Ovary (tissue), 9 donors: ENCODE results near the gene CLEC16A. TPM values are rescaled to one million over a fixed set of nuclear protein-coding genes. Genes with fewer than 3 reads are reported as not detected.

Experiments
- DNase-seq, 5 donors: peaks; one replicate each; pipeline ENCODE4 v3.0.0-alpha.2; 2019 to 2020
- H3K27ac ChIP-seq, 2 donors: fragments of 200-600 bp; one replicate each; pipeline versions ENCODE4 v1.5.1 to v1.8.0; 2019 to 2022
- H3K27me3 ChIP-seq: fragments of 200-600 bp; one replicate; pipeline ENCODE4 v1.8.0; 2022
- H3K36me3 ChIP-seq: fragments of 200-600 bp; sonication (generic); one replicate; pipeline ENCODE4 v1.5.1; 2019
- H3K4me1 ChIP-seq: one replicate; pipeline ENCODE4 v1.8.1; 2013; ENCODE audit warnings: mild to moderate bottlenecking, moderate library complexity; ENCODE audit not compliant: insufficient read depth
- H3K4me3 ChIP-seq: fragments of 200-600 bp; sonication (generic); one replicate; pipeline ENCODE4 v1.5.1; 2017
- H3K9me3 ChIP-seq, 2 donors: fragments of 200-600 bp in 1 of 2; sonication (generic) in 1 of 2; one replicate each; pipeline versions ENCODE4 v1.5.1 to v1.8.1; 2013 to 2019; ENCODE audit warnings: mild to moderate bottlenecking in 1 of 2, moderate library complexity in 1 of 2
- CTCF ChIP-seq, 3 donors: fragments of 450-650 bp in 2 of 3; fragments of 200-600 bp in 1 of 3; IDR thresholded peaks; one replicate each; pipeline versions ENCODE4 v1.5.1 to v1.8.0; 2016 to 2022; ENCODE audit warnings: antibody characterized with exemption in 3 of 3, mild to moderate bottlenecking in 1 of 3
- EP300 ChIP-seq: sonication (generic); formaldehyde crosslinking; IDR thresholded peaks from one replicate; pipeline ENCODE4 v1.6.1; 2017; ENCODE audit warnings: antibody characterized with exemption
- POLR2A ChIP-seq: fragments of 450-650 bp; IDR thresholded peaks from one replicate; pipeline ENCODE4 v1.6.1; 2017; ENCODE audit warnings: antibody characterized with exemption, mild to moderate bottlenecking, moderate library complexity
- WGBS, 3 donors: extraction: QIAGEN DNeasy Blood & Tissue Kit in 1 of 3; methylation state at CpG; one replicate each; pipeline versions ENCODE4 v1.1.5 to v1.1.7; 2013 to 2017; 5-methylcytosine and 5-hydroxymethylcytosine counted together
- intact Hi-C, 4 donors: fragments of 100-400 bp; cut with DNase I; formaldehyde crosslinking; loops; one replicate each; pipeline versions ENCODE4 v1.11.0 to v1.15.1; 2022 to 2023
- polyA plus RNA-seq, 2 donors: library from polyadenylated mRNA; stranded (reverse); fragments of 200-250 nt in 1 of 2; fragments of 350-450 nt in 1 of 2; fragmentation: Illumina TruSeq in 1 of 2; extraction: RNeasy Lipid Tissue Mini Kit (QIAGEN cat#74804) in 1 of 2; gene quantifications; one replicate each; pipeline ENCODE4 v1.2.3, GENCODE V29; 2013 to 2014
- total RNA-seq, 7 donors: library from RNA; depleted of rRNA in 2 of 7; stranded (reverse); fragments of >200 nt in 2 of 7; fragmentation: NEBNext Ultra II Directional in 3 of 7; extraction: Animal tissue kit (Norgen Biotek cat#: 25700) in 3 of 7; gene quantifications; one replicate each; pipeline versions ENCODE4 v1.1.0 to v1.2.4, GENCODE V29; 2016 to 2023
- donor health status: DM: no; HTN: no; CAD: no; lungs with moderate emphysema.
- donor health status: DM: no; HTN: no; CAD: no.
- donor health status: Bipolar disorder and iron deficiency.
- donor health status: DM: yes; HTN: yes; CAD: no.
- donor health status: DM: no; HTN: no; CAD: no.
- donor health status: DM: yes; HTN: yes; CAD: no.

The CLEC16A gene
- total and polyA plus RNA-seq, 9 donors = 6.4 to 28.1 (median 16.5) TPM

GRCh38 chr16:10896723-10897122 is 47.6 kb upstream of the CLEC16A start:
- no peak overlapping the region for H3K4me3 ChIP-seq
- no peaks in the 10 kb centered on the region for H3K36me3 ChIP-seq
- 86 to 97% (median 87%) methylated on average over 2 of the region's 2 CpGs for WGBS, 3 donors
- DNase-seq = no peak
- H3K9me3 ChIP-seq = no peaks in the 10 kb centered on the region
- H3K4me1 ChIP-seq = no peaks in the 10 kb centered on the region
- no peaks in the 10 kb centered on the region for H3K27me3 ChIP-seq
- H3K27ac ChIP-seq = no peak overlapping the region
- TF ChIP-seq EP300 = no peak
- TF ChIP-seq POLR2A = no peak
- no peak for TF ChIP-seq CTCF (IDR thresholded peaks at IDR 0.05)
- intact Hi-C loops = no loop called here

DNA sequence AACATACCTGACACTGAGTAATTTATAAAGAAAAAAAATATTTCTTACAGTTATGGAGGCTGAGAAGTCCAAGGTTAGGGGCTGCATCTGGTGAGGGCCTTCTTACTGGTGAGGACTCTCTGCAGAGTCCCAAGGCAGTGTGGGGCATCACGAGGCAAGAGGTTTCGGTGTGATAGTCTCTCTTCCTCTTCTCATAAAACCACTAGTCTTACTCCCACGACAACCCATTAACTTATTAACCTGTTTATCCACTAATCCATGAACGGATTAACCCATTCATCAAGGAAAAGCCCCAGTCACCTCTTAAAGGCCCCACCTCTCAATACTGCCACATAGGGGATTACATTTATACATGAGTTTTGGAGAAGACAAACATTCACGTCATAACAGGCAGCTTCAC is 47.2 kb upstream of the CLEC16A start:
- Histone ChIP-seq H3K27me3 (no peaks in the 10 kb centered on the region), H3K36me3 (no peaks in the 10 kb centered on the region), H3K4me1 (no peaks in the 10 kb centered on the region), H3K27ac (no peak overlapping the region), H3K4me3 (no peak overlapping the region), H3K9me3 (no peaks in the 10 kb centered on the region)
- intact Hi-C loops = no loop called here
- TF ChIP-seq POLR2A (no peak), CTCF (IDR thresholded peaks at IDR 0.05) (no peak), EP300 (no peak)
- no peak for DNase-seq
- WGBS, 3 donors = 58 to 63% (median 62%) methylated on average over 5 of the region's 5 CpGs

DNA sequence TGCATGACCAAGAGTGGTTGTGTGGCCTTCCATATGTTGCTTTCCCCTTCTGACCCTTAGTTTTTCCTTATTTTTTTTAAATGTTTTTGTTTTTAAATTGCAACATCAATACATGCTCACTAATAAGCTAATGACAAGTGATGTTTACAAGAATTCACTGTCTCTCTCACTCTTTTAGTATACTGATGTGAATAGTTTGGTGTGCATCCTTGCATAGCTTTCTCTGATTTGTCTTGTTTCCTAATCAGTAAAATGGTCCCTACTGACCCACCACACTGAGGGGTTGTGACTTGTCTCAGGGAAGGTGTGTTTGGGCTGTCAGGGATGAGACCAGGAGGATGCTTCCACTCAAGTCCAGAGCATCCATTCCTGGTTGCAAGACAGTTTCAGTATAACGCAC is 41.4 kb upstream of the CLEC16A start:
- DNase-seq = no peak
- Histone ChIP-seq H3K9me3 (no peaks in the 10 kb centered on the region), H3K4me1 (no peaks in the 10 kb centered on the region), H3K27ac (no peak overlapping the region), H3K4me3 (no peak overlapping the region), H3K36me3 (no peaks in the 10 kb centered on the region), H3K27me3 (no peaks in the 10 kb centered on the region)
- TF ChIP-seq POLR2A (no peak), EP300 (no peak), CTCF (IDR thresholded peaks at IDR 0.05) (no peak)
- intact Hi-C loops = no loop called here
- 93 to 100% (median 93%) methylated on average over 1 of the region's 1 CpG for WGBS, 3 donors

DNA sequence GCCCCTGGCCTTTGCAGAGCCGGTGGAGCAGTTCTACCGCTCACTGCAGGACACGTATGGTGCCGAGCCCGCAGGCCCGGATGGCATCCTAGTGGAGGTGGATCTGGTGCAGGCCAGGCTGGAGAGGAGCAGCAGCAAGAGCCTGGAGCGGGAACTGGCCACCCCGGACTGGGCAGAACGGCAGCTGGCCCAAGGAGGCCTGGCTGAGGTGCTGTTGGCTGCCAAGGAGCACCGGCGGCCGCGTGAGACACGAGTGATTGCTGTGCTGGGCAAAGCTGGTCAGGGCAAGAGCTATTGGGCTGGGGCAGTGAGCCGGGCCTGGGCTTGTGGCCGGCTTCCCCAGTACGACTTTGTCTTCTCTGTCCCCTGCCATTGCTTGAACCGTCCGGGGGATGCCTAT is 37.9 kb upstream of the CLEC16A start:
- Histone ChIP-seq H3K4me1 (no peaks in the 10 kb centered on the region), H3K27me3 (no peaks in the 10 kb centered on the region), H3K27ac (no peak overlapping the region), H3K36me3 (no peaks in the 10 kb centered on the region), H3K9me3 (no peaks in the 10 kb centered on the region), H3K4me3 (no peak overlapping the region)
- no peak for DNase-seq
- intact Hi-C loops = no loop called here
- TF ChIP-seq EP300 (no peak), CTCF (IDR thresholded peaks at IDR 0.05) (no peak), POLR2A (no peak)
- WGBS, 3 donors = 90 to 92% (median 90%) methylated on average over 19 of the region's 19 CpGs
